Right cardiac atrium (tissue), 5 donors: Measurements from ENCODE around the gene NACA2. TPM values are rescaled to one million over a fixed set of nuclear protein-coding genes. Genes with fewer than 3 reads are reported as not detected.
"Not testable (repeated sequence)": the region's sequence is repeated elsewhere in the genome, so short reads cannot be mapped to it uniquely, and the experiment has no call there.

Experiments used
- ATAC-seq, 2 donors: fragments of 200-7000 bp; cut with Tn5 transposase; one replicate each; pipeline versions ENCODE4 v1.8.0 to v1.9.1; 2020; ENCODE audit warnings: moderate library complexity in 2 of 2, mild to moderate bottlenecking in 1 of 2
- DNase-seq, 3 donors: peaks; one replicate each; pipeline ENCODE4 v3.0.0-alpha.2; 2020
- H3K27ac ChIP-seq: one replicate; pipeline ENCODE4 v1.5.1; 2013; ENCODE audit warnings: mild to moderate bottlenecking, low read length, control low read depth, moderate library complexity
- H3K27me3 ChIP-seq: one replicate; pipeline ENCODE4 v1.6.1; 2013; ENCODE audit not compliant: control insufficient read depth, insufficient read depth
- H3K4me1 ChIP-seq: one replicate; pipeline ENCODE4 v1.6.1; 2013; ENCODE audit warnings: low read length; ENCODE audit not compliant: control insufficient read depth, insufficient read depth
- H3K4me3 ChIP-seq: one replicate; pipeline ENCODE4 v1.5.1; 2013; ENCODE audit warnings: low read length, control low read depth
- H3K9me3 ChIP-seq: one replicate; pipeline ENCODE4 v1.6.1; 2013; ENCODE audit warnings: low read length; ENCODE audit not compliant: control insufficient read depth
- WGBS: extraction: QIAGEN DNeasy Blood & Tissue Kit; methylation state at CpG from one replicate; pipeline ENCODE4 v1.1.7; 2013; 5-methylcytosine and 5-hydroxymethylcytosine counted together
- intact Hi-C, 4 donors: fragments of 100-400 bp; cut with DNase I; formaldehyde crosslinking; loops; one replicate each; pipeline versions ENCODE4 v1.11.0 to v1.14.0; 2022 to 2023
- polyA plus RNA-seq: library from polyadenylated mRNA; stranded (reverse); fragments of 200-250 nt; gene quantifications from one replicate; pipeline ENCODE4 v1.2.3, GENCODE V29; 2013
- total RNA-seq, 4 donors: library from RNA; stranded (reverse); fragmentation: NEBNext Ultra II Directional; extraction: Animal tissue kit (Norgen Biotek cat#: 25700); gene quantifications; one replicate each; pipeline ENCODE4 v1.2.1, GENCODE V29; 2021
- donor health status: healthy with polysubstance abuse.
- donor health status: DM: no; HTN: yes; CAD: no.
- donor health status: DM: no; HTN: no; CAD: no.
- donor health status: DM: no; HTN: yes; CAD: no; lungs with severe emphysema.
- donor health status: DM: yes; HTN: yes; CAD: no.

Gene NACA2
- total and polyA plus RNA-seq, 5 donors: not detected

GRCh38 chr17:61586622-61587021, 4.4 kb downstream of the NACA2 start:
- H3K27ac ChIP-seq, DNase-seq, H3K4me1 ChIP-seq, H3K9me3 ChIP-seq, H3K27me3 ChIP-seq, ATAC-seq, intact Hi-C loops, H3K4me3 ChIP-seq: not testable (repeated sequence)
- WGBS: 62% methylated on average over 3 of the region's 3 CpGs

GRCh38 chr17:61586031-61586566, 4.9 kb downstream of the NACA2 start:
- Histone ChIP-seq H3K9me3 (no peaks in the 10 kb centered on the region), H3K4me1 (no peaks in the 10 kb centered on the region), H3K27me3 (no peaks in the 10 kb centered on the region), H3K27ac (no peak overlapping the region), H3K4me3 (no peak overlapping the region)
- 87% methylated on average over 4 of the region's 4 CpGs for WGBS
- intact Hi-C loops: no loop called here
- no peak for ATAC-seq
- no peak for DNase-seq

- Histone ChIP-seq H3K4me1 (no peaks in the 10 kb centered on the region), H3K4me3 (no peak overlapping the region), H3K27me3 (no peaks in the 10 kb centered on the region), H3K9me3 (no peaks in the 10 kb centered on the region), H3K27ac (no peak overlapping the region)
- ATAC-seq (no peak), DNase-seq (no peak)
- WGBS: 63% methylated on average over 2 of the region's 2 CpGs
- intact Hi-C loops: no loop called here
Measured at GRCh38 chr17:61584866-61585265, 6.2 kb downstream of the NACA2 start.

GRCh38 chr17:61584266-61584665, 6.8 kb downstream of the NACA2 start:
- H3K4me3 ChIP-seq: no peak overlapping the region
- H3K9me3 ChIP-seq: no peaks in the 10 kb centered on the region
- no peak for ATAC-seq
- no peak for DNase-seq
- no peaks in the 10 kb centered on the region for H3K27me3 ChIP-seq
- WGBS: 70% methylated on average over 2 of the region's 2 CpGs
- no peak overlapping the region for H3K27ac ChIP-seq
- intact Hi-C loops: no loop called here
- no peaks in the 10 kb centered on the region for H3K4me1 ChIP-seq

GRCh38 chr17:61583660-61584264, 7.3 kb downstream of the NACA2 start:
- ATAC-seq: no peak
- Histone ChIP-seq H3K9me3 (no peaks in the 10 kb centered on the region), H3K27ac (no peak overlapping the region), H3K4me3 (no peak overlapping the region), H3K27me3 (no peaks in the 10 kb centered on the region), H3K4me1 (no peaks in the 10 kb centered on the region)
- intact Hi-C loops: no loop called here
- DNase-seq: no peak
- WGBS: 92% methylated on average over 4 of the region's 4 CpGs

GRCh38 chr17:61583242-61583641, 7.8 kb downstream of the NACA2 start:
- Histone ChIP-seq H3K9me3 (no peaks in the 10 kb centered on the region), H3K4me3 (no peak overlapping the region), H3K27me3 (no peaks in the 10 kb centered on the region), H3K4me1 (no peaks in the 10 kb centered on the region), H3K27ac (no peak overlapping the region)
- 68% methylated on average over 3 of the region's 3 CpGs for WGBS
- intact Hi-C loops: no loop called here
- no peak for DNase-seq
- ATAC-seq: no peak

- no peaks in the 10 kb centered on the region for H3K4me1 ChIP-seq
- H3K9me3 ChIP-seq: no peaks in the 10 kb centered on the region
- DNase-seq (no peak), ATAC-seq (no peak)
- intact Hi-C loops: no loop called here
- no peak overlapping the region for H3K4me3 ChIP-seq
- H3K27ac ChIP-seq: no peak overlapping the region
- no peaks in the 10 kb centered on the region for H3K27me3 ChIP-seq
Measured at GRCh38 chr17:61582593-61582992, 8.4 kb downstream of the NACA2 start.

GRCh38 chr17:61581611-61582349, 9.2 kb downstream of the NACA2 start:
- H3K27me3 ChIP-seq: no peaks in the 10 kb centered on the region
- ATAC-seq: no peak
- WGBS: 80% methylated on average over 3 of the region's 3 CpGs
- intact Hi-C loops: no loop called here
- H3K4me3 ChIP-seq: no peak overlapping the region
- H3K27ac ChIP-seq: no peak overlapping the region
- H3K4me1 ChIP-seq: no peaks in the 10 kb centered on the region
- no peak for DNase-seq
- H3K9me3 ChIP-seq: no peaks in the 10 kb centered on the region

GRCh38 chr17:61580502-61580901, 10.5 kb downstream of the NACA2 start:
- Histone ChIP-seq H3K9me3 (no peaks in the 10 kb centered on the region), H3K4me1 (no peaks in the 10 kb centered on the region), H3K27me3 (no peaks in the 10 kb centered on the region), H3K4me3 (no peak overlapping the region), H3K27ac (no peak overlapping the region)
- intact Hi-C loops: no loop called here
- 46% methylated on average over 2 of the region's 2 CpGs for WGBS
- no peak for ATAC-seq
- no peak for DNase-seq

- H3K4me1 ChIP-seq: no peaks in the 10 kb centered on the region
- H3K27ac ChIP-seq: no peak overlapping the region
- H3K27me3 ChIP-seq: no peaks in the 10 kb centered on the region
- ATAC-seq: no peak
- H3K4me3 ChIP-seq: no peak overlapping the region
- intact Hi-C loops: no loop called here
- H3K9me3 ChIP-seq: no peaks in the 10 kb centered on the region
- no peak for DNase-seq
- 46% methylated on average over 9 of the region's 9 CpGs for WGBS
Measured at GRCh38 chr17:61579961-61580360, 11.1 kb downstream of the NACA2 start.

- ATAC-seq: no peak
- WGBS: 58% methylated on average over 3 of the region's 3 CpGs
- intact Hi-C loops: no loop called here
- no peaks in the 10 kb centered on the region for H3K9me3 ChIP-seq
- H3K4me1 ChIP-seq: no peaks in the 10 kb centered on the region
- H3K27me3 ChIP-seq: no peaks in the 10 kb centered on the region
- no peak for DNase-seq
- H3K4me3 ChIP-seq: no peak overlapping the region
- no peak overlapping the region for H3K27ac ChIP-seq
Measured at GRCh38 chr17:61579347-61579746, 11.7 kb downstream of the NACA2 start.
